ENCODE results near the gene HMGCR.
"Not testable (repeated sequence)": the region's sequence is repeated elsewhere in the genome, so short reads cannot be mapped to it uniquely, and the experiment has no call there.

The HMGCR gene

GRCh38 chr5:75336615-75337336 lies at the start of gene HMGCR:
Gene HMGCR (plus strand): TSS chr5:75337220. CDS start chr5:75342606, 5,386 bp downstream.
- DNase-seq: peak; percentile 95 to 97

GRCh38 chr5:75291844-75292243 lies 45.2 kb upstream of the HMGCR start:
- not testable (repeated sequence) for DNase-seq

DNA sequence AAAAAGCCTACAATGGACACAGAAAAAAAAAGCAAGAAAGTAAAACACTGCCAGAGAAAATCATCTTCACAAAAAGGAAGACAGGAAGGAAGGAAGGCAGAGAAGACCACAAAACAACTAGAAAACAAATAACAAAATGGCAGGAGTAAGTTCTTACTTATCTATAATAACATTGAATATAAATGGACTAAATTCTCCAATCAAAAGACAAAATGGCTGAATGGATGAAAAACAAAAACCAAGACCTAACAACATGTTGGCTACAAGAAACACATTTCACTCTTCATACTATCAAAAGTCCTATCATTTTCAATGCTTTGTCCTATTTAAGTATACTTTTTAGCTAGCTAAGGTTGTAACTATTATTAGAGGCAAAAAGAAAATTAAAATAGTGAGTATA lies 36.9 kb upstream of the HMGCR start:
- no peak for DNase-seq

GRCh38 chr5:75303419-75303818 lies 33.6 kb upstream of the HMGCR start:
- no peak for DNase-seq

DNA sequence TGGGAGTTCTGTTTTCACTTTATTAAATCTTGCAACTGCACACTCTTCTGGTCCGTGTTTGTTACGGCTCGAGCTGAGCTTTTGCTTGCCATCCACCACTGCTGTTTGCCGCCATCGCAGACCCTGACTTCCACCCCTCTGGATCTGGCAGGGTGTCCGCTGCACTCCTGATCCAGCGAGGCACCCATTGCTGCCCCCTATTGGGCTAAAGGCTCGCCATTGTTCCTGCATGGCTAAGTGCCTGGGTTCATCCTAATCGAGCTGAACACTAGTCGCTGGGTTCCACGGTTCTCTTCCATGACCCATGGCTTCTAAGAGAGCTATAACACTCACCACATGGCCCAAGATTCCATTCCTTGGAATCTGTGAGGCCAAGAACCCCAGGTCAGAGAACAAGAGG lies 32.5 kb upstream of the HMGCR start:
- DNase-seq: not testable (repeated sequence)

- no peak for DNase-seq
Observed at GRCh38 chr5:75306746-75307145, 30.3 kb upstream of the HMGCR start.

GRCh38 chr5:75310212-75310611 lies 26.8 kb upstream of the HMGCR start:
- DNase-seq: no peak

GRCh38 chr5:75319148-75319547 lies 17.9 kb upstream of the HMGCR start:
- DNase-seq: not testable (repeated sequence)

GRCh38 chr5:75319638-75320037 lies 17.4 kb upstream of the HMGCR start:
- no peak for DNase-seq

GRCh38 chr5:75320371-75320770 lies 16.6 kb upstream of the HMGCR start:
- no peak for DNase-seq

- DNase-seq: no peak
Observed at GRCh38 chr5:75322066-75322465, 15.0 kb upstream of the HMGCR start.

DNA sequence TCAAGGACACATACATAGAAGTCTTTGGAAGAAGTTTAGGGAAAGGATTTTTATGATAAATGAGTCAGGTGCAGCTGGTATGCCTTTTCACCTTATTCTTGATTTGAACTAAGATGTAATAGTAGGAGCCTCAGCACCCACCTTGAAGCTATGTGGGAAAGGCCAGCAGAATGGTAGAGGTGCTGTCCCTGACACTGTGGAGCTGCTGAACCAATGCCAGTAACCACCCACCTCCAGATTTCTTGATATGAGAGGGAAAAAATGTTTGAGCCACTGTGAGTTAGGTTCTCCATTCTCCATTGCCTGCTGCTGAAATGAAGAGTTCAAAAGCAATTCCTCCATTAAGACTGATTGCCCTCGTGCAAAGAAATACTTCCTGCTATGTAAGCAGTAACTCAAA lies 12.2 kb upstream of the HMGCR start:
- DNase-seq: no peak

DNA sequence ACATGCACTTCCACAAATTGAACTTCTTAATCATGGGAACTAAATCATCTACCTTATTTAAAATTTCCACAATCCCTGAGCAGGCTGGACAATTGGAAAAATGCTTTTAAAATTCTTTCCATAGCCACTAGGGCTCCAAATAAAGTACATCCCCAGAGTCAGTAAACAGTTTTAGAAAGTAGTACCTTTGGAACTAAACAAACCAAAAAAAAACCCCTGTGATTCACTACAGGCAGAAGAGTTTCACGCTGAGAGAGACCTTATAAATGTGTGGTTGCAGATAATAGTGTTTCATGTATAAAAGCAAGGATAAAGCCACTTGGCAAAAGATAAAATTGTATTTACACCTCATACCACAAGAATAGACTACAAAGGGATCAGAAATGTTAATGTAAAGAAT lies 11.8 kb upstream of the HMGCR start:
- no peak for DNase-seq

DNA sequence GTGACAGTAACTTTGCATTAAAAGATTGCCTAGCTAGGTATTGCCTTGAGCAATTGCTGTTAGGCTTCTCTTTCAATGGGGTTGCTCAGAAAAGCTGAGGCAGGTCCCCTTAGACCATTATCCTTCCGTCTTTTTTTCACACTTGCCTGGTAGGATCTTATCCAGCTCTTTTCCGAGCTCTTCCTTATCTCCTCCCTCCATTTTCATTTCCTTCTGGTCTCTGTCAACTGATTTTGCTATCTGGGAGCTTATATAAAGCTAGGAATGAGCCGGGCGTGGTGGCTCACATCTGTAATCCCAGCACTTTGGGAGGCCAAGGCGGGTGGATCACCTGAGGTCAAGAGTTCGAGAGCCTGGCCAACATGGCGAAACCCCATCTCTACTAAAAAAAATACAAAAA lies 6.6 kb upstream of the HMGCR start:
- no peak for DNase-seq

DNA sequence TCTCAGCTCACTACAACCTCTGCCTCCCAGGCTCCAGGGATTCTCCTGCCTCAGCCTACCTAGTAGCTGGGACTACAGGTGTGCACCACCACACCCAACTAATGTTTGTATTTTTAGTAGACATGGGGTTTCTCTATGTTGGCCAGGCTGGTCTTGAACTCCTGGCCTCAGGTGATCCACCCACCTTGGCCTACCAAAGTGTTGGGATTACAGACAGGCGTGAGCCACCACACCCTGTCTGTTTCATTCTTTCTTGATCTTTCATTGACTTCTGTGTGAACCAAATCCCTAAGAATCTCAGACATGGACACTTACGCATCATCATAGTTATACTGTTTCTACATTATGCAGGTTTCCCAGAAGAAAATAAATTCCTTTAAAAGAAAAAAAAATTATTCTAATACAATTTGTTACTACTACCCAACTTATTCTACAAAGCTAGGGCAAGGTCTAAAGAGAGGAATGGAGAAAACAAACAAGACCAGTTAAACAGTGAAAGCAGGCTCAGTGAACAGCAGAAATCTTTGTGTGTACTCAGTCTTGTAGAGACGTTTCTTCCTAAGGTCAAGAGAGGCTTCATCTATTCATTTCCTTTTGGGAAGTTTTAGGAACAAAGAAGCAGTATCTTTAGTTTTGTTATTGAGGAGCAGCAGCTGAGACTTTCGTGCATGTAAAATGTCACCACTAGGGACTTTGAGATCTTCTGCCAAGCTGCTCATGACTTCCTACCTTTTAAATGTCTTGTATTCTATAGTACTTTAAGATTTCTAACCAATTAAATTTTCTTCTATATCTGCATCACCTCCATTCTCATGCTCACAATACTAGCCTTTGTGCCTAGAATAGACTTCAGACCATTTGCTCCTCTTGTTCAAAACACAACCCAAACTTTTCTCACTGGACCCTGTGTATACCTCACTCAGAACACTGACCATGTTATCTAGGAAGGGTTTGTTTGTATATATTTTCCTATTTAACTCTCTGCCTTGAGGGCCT lies 5.6 kb upstream of the HMGCR start:
- DNase-seq: no peak

DNA sequence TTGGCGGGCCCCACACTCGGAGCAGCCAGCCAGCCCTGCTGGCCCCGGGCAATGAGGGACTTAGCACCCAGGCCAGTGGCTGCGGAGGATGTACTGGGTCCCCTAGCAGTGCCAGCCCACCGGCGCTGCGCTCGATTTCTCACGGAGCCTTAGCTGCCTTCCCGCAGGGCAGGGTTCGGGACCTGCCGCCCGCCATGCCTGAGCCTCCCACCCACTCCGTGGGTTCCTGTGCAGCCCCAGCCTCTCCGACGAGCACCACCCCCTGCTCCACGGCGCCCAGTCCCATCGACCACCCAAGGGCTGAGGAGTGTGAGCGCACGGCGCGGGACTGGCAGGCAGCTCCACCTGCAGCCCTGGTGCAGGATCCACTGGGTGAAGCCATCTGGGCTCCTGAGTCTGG lies 3.3 kb upstream of the HMGCR start:
- DNase-seq: not testable (repeated sequence)

DNA sequence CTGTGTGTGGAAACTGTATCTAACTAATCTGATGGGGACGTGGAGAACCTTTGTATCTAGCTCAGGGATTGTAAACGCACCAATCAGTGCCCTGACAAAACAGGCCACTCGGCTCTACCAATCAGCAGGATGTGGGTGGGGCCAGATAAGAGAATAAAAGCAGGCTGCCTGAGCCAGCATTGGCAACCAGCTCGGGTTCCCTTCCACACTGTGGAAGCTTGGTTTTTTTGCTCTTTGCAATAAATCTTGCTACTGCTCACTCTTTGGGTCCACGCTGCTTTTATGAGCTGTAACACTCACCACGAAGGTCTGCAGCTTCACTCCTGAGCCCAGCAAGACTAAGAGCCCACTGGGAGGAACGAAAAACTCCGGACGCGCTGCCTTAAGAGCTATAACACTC lies 2.6 kb upstream of the HMGCR start:
- not testable (repeated sequence) for DNase-seq

GRCh38 chr5:75335486-75335885 lies 1.5 kb upstream of the HMGCR start:
- DNase-seq: no peak

DNA sequence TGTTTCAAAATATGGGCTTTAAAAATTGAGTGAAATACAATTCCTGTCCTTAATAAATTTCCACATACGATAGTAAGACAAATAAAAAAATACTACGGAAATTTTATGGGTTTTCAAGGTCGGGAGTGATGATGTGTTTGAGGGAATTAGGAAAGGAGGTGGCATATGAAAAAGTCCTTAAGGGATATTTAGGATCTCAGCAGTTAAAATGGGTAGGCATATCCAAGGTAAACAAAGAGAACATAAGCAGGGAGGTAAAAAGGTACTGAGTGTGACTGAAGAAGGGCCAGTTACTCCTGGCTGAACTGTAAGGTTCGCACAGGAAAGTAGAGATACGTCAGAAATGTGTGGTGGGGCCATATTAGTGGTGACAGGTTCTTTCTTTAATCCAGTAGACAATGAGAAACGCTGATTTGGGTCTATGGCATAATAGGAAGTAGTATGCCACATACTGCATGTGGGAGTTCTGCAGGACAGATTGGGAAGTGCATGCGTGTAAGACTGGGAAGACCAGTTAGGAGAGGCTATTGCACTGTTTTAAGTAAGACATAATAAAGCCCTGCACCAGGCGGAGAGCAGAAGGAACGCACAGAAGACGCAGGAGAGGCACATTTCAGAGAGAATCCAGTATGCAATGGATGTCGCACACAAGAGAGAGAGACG lies 937 bp upstream of the HMGCR start:
- peak in 1 of 2 experiments; percentile 3 for DNase-seq

DNA sequence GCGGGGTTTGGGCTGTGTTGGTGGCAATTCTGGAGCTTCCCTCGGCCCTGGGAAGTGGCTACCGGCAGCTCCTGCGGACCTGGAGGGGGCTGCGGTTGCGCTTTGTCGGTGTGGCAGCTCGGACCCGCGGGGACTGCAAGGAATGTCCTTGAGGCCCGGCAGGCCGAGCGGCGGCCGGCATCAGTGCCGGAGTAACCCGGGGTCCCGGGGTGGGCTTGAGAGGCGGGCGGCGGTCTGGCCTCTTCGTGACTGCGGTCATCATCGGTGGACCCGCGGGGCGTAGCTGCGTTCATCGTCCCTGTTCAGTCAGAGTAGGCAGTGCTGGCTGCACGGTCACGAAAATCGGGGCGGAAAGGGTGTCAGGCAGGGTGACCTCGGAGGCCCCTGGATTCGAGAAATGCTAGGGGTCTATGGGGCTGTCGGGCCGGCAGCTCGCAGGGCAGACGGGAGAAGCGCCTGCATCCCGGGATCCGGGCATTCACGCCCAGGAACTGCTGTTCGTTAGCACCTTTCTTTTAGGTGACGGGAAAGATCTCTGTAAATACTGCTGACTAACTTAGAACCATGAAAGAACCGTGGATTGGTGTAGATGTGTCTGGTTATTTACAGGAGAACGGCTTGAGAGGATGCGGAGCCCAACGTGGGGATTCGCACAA lies 474 bp downstream of the HMGCR start:
- DNase-seq: peak; percentile 3 to 4

DNA sequence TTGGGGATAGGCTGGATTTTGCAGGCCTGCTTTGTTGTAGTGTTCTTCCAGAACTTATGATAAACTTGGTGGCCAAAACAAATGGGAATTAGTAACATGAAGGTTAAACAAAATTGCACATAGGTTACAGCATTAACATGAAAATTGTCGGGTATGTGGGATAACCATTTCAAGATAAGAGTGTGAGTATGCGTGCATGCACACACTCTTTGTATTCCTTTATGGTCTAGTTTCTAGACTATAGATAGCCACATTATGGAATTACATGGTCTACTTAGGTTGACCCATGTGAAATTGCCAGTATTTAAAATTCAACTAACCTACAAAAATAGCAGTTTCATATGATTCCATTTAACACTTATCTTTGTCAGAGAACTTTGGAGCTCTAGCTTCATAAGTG lies 1.4 kb downstream of the HMGCR start:
- no peak for DNase-seq

DNA sequence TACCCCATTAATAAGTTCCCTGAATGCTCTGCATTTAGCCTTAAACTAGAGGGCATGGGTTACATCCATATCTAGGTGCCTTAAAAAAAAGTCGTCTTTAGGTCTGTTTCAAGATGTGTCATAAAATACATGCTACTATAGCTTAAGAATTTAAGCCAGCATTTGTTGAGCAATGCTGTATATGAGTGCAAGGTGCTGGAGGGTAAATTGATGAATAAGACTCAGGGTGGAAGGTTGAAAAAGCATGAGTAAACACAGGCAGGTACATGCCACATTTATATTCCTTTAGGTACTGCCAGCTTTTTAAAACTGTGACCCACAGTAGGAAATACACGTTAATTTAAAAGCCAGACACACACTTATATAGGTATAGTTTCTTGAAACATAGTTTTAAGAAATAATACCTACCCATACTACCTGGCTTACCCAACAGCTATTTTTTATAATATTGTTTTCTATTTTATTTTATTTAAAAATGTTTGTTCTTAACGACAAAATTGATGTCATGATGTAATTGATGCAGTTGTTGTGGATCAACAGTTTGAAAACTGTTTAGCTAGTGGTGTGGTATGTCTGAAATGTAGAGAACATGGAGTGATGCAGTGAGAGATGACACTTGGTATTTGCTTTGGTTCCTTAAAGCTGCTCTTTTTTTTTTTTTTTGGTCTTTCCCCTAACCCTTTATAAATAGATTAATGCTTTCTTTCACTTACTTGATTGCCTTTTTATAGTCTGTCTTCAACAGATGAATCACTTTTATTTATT lies 3.9 kb downstream of the HMGCR start:
- DNase-seq: no peak
